GM10266 (cell line): Measurements from ENCODE around the gene MCM8.

Source experiments
- DNase-seq: peaks from one replicate; pipeline ENCODE4 v3.0.0; 2012; ENCODE audit errors: extremely low spot score
- TF ChIP-seq, protein P1 (sequence below): IDR thresholded peaks from 2 replicates; pipeline ENCODE4 v1.5.1; 2012; ENCODE audit warnings: mild to moderate bottlenecking, low read depth; ENCODE audit not compliant: control insufficient read depth, insufficient read depth; ENCODE audit errors: missing control alignments

The MCM8 gene

DNA sequence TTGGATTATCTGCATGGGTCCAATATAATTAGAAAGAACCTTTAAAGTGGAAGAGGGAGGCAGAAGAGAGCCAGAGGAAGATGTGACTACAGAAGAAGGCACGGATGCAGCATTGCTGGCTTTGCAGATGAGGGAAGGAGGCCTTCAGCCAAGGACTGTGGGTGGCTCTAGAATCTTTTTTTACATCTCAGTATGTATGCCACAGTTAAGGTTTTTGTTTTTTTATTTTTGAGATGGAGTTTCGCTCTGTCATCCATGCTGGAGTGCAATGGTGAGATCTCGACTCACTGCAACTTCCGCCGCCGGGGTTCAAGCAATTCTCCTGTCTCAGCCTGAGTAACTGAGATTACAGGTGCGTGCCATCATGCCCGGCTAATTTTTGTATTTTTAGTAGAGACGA is 49.3 kb downstream of the MCM8 start:
- TF ChIP-seq, protein P1, sequence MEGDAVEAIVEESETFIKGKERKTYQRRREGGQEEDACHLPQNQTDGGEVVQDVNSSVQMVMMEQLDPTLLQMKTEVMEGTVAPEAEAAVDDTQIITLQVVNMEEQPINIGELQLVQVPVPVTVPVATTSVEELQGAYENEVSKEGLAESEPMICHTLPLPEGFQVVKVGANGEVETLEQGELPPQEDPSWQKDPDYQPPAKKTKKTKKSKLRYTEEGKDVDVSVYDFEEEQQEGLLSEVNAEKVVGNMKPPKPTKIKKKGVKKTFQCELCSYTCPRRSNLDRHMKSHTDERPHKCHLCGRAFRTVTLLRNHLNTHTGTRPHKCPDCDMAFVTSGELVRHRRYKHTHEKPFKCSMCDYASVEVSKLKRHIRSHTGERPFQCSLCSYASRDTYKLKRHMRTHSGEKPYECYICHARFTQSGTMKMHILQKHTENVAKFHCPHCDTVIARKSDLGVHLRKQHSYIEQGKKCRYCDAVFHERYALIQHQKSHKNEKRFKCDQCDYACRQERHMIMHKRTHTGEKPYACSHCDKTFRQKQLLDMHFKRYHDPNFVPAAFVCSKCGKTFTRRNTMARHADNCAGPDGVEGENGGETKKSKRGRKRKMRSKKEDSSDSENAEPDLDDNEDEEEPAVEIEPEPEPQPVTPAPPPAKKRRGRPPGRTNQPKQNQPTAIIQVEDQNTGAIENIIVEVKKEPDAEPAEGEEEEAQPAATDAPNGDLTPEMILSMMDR, result no peak
- no peak for DNase-seq

DNA sequence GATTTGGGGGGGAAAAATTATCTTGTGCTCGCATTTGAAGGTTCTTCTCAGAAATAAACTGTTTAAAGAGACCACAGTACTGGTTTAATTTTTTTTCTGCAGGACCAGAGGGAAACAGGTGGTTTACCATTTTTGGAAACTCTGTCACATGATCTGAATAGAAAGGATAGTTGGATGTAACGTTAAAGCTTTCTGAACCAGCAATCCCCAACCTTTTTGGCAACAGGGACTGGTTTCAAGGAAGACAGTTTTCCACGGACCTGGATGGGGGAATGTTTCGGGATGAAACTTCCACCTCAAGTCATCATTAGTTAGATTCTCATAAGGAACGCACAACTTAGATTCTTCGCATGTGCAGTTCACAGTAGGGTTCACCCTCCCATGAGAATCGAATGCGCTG is 50.4 kb downstream of the MCM8 start:
- TF ChIP-seq, protein P1, result no peak
- no peak for DNase-seq

DNA sequence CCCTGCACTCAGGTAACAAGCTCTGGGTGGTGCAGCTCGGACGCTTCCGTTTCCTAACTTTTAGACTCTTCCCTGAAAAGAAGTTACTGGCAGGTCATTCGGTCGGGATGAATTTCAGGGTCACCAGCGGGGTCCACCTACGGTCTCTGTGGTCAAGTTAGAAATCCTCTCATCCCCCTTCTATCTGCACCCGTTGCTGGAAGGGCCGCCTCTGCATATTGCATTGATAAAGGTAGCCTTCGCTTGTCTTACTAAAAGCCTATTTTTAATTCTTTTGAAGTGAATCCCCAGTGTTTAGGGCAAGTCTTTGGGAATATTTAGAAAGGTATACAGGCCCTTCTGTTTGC is 56.1 kb downstream of the MCM8 start:
- DNase-seq, result no peak
- TF ChIP-seq, protein P1, result no peak

DNA sequence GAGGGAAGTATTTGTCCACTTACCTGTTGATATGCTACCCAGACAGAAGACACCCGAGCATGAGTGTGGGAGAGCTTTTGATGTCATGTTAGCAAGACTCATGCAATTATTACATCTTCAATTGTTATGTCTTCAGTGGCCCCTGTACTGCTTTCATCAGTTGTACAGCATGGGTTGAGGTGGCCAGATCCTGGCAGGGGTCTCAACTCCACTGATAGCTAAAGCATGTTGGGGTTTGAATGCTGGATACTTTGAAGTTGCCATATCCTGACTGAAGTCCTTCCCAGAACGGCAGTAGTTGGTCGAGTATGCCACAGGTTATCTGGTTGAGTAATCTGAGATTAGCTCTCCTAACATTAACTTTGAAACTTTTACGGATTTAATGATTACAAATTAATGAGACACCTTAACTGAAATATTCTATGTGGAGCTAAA is 56.7 kb downstream of the MCM8 start:
- DNase-seq, result no peak
- TF ChIP-seq, protein P1, result no peak

DNA sequence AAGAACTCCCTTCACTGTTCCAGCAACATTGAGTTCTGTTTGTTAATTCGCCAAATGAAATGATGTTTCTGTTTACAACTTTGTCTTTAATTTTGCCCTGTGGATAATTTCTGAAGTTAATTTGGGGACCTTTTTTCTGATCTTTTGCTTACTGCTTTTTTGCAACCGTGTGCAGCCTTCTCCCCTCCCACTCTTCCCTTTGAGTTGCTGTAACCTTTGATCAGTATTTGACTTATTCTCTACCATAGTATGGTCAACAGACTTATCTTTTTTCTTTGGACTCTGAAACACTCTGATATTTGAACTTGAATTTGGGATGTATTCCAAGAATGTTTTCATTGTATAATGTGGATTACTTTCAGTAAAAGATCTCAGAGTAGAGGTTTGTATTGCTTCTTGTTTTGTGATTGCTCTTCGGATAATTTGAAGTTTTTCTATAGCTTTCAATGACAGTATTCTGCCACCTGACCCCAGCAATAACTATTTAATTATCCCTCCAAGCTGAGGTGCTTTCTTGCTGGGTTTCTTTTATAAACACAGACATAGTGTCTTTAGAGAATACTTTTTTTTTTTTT is 57.2 kb downstream of the MCM8 start:
- TF ChIP-seq, protein P1, result no peak
- DNase-seq, result no peak

DNA sequence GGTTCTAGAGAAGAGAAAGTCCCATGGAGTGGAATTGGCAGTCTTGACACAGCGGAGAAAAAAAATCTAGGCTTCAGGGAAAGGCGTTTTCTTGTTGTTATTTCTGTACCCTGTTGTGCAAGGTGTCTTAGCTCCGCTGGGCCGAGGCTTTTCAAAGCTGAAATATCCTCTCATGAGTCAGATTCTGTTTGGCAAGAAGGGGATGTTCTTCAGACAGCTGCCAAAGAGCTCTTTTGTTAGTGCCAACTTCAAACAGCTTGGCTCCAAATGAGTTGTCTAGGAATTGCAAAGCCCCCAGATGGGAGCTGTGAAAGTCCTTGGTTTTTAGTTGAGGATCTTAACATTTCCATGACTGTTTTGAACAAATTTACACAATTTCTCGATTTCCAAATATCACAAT is 57.8 kb downstream of the MCM8 start:
- no peak for DNase-seq
- TF ChIP-seq, protein P1, result no peak

DNA sequence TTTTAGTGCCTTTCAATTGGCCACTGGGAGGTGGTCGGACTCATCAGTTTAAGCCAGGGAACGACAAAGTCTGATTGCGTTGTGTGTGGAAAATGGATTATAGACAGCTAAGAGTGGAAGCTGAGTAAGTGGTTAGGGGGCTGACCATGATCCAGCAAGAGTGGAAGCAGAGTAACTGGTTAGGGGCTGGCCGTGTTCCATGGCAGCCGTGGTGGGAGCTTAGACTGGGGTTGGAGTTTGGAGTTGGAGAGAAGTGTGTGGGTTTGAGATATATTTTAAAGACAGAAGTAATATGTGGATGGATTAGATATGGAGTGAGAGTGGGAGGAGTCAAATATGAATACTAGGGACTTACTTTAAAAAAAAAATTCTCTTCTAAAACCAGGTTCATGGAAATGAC is 61.7 kb downstream of the MCM8 start:
- no peak for DNase-seq
- TF ChIP-seq, protein P1, result no peak

DNA sequence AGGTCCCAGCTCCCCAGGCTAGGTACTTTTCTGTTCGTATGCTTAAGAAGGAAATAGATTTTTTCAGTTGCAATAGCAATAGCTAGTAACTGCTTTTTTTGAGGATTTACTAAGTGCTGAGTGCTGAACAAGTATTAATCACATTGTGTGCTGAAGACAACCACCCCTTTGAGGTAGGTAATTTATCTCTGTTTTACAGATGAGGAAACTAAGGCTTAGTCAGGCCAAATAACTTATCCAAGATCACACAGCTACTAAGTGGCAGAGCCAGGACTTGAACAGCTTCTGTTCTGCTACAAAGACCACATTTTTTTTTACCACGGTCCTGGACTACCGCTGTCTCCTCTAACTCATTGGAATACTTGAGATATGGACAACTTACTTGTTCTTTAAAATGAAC is 63.6 kb downstream of the MCM8 start:
- DNase-seq, result no peak
- TF ChIP-seq, protein P1, result no peak
